Left ventricle myocardium inferior (tissue), 1 donor: ENCODE measurements around the gene PDCD4. TPM values are rescaled to one million over a fixed set of nuclear protein-coding genes. Genes with fewer than 3 reads are reported as not detected.
"Not testable (repeated sequence)": the region's sequence is repeated elsewhere in the genome, so short reads cannot be mapped to it uniquely, and the experiment has no call there.

Experiments used
- DNase-seq: peaks from one replicate; pipeline ENCODE4 v3.0.0-alpha.2; 2020
- H3K27ac ChIP-seq: fragments of 200-600 bp; replicated peaks from 2 replicates; pipeline ENCODE4 v1.8.0; 2021
- H3K27me3 ChIP-seq: fragments of 200-600 bp; 2 replicates; pipeline ENCODE4 v1.8.0; 2021; ENCODE audit warnings: low read depth
- H3K36me3 ChIP-seq: fragments of 200-600 bp; 2 replicates; pipeline ENCODE4 v1.8.0; 2021
- H3K4me1 ChIP-seq: fragments of 200-600 bp; 2 replicates; pipeline ENCODE4 v1.8.0; 2021
- H3K4me3 ChIP-seq: fragments of 200-600 bp; 2 replicates; pipeline ENCODE4 v1.8.0; 2021; ENCODE audit warnings: mild to moderate bottlenecking, moderate library complexity
- H3K9me3 ChIP-seq: fragments of 200-600 bp; replicated peaks from 2 replicates; pipeline ENCODE4 v1.8.0; 2021
- CTCF ChIP-seq: fragments of 200-600 bp; IDR thresholded peaks from 2 replicates; pipeline ENCODE4 v1.8.0; 2021; ENCODE audit warnings: antibody characterized with exemption, mild to moderate bottlenecking, borderline replicate concordance
- intact Hi-C: fragments of 100-400 bp; cut with micrococcal nuclease; formaldehyde crosslinking; loops from one replicate; pipeline ENCODE4 v1.11.0; 2022
- total RNA-seq: library from RNA; stranded (reverse); fragmentation: NEBNext Ultra II Directional; extraction: Animal tissue kit (Norgen Biotek cat#: 25700); gene quantifications from one replicate; pipeline ENCODE4 v1.2.1, GENCODE V29; 2021
- donor health status: DM: no; HTN: yes; CAD: no; lungs with severe emphysema.

The PDCD4 gene
- total RNA-seq, 1 donor from 2014 or later, result 86.5 TPM

- Histone ChIP-seq H3K4me1 (peaks cover 12% of the 10 kb centered on the region), H3K27me3 (no peaks in the 10 kb centered on the region), H3K9me3 (no peaks in the 10 kb centered on the region), H3K4me3 (no peak overlapping the region), H3K36me3 (peaks cover 27% of the 10 kb centered on the region), H3K27ac (no peak overlapping the region)
- TF ChIP-seq CTCF, result no peak
- DNase-seq, result no peak
- intact Hi-C loops, result loop anchor here (10.0 kb wide), 1 partner anchor 309 kb away; no protein-coding TSS in a partner anchor
Observed at GRCh38 chr10:110903280-110904278, 31.9 kb downstream of the PDCD4 start.

- no peaks in the 10 kb centered on the region for H3K4me1 ChIP-seq
- H3K9me3 ChIP-seq, result no peaks in the 10 kb centered on the region
- no peak overlapping the region for H3K4me3 ChIP-seq
Observed at GRCh38 chr10:110910138-110910537, 38.4 kb downstream of the PDCD4 start.

GRCh38 chr10:110912374-110912773 lies 40.6 kb downstream of the PDCD4 start:
- H3K36me3 ChIP-seq, result no peaks in the 10 kb centered on the region
- no peak overlapping the region for H3K4me3 ChIP-seq
- no peaks in the 10 kb centered on the region for H3K9me3 ChIP-seq
- H3K4me1 ChIP-seq, result peaks cover 9% of the 10 kb centered on the region
- intact Hi-C loops, result no loop called here
- no peak for DNase-seq
- no peaks in the 10 kb centered on the region for H3K27me3 ChIP-seq
- H3K27ac ChIP-seq, result no peak overlapping the region
- TF ChIP-seq CTCF, result no peak

More at GRCh38 chr10:110910138-110910537, 38.4 kb downstream of the PDCD4 start:
- H3K27ac ChIP-seq, result no peak overlapping the region
- H3K36me3 ChIP-seq, result no peaks in the 10 kb centered on the region
- H3K27me3 ChIP-seq, result no peaks in the 10 kb centered on the region
- DNase-seq, result no peak
- intact Hi-C loops, result no loop called here
- no peak for TF ChIP-seq CTCF

GRCh38 chr10:110914431-110914830 lies 42.7 kb downstream of the PDCD4 start:
- no peak for TF ChIP-seq CTCF
- no peak for DNase-seq
- intact Hi-C loops, result no loop called here
- Histone ChIP-seq H3K9me3 (no peaks in the 10 kb centered on the region), H3K4me3 (no peak overlapping the region), H3K36me3 (no peaks in the 10 kb centered on the region), H3K4me1 (peaks cover 21% of the 10 kb centered on the region), H3K27me3 (no peaks in the 10 kb centered on the region), H3K27ac (no peak overlapping the region)

- intact Hi-C loops, result no loop called here
Observed at GRCh38 chr10:110915035-110915434, 43.3 kb downstream of the PDCD4 start.

GRCh38 chr10:110915600-110915999 lies 43.9 kb downstream of the PDCD4 start:
- H3K9me3 ChIP-seq, H3K4me3 ChIP-seq, H3K36me3 ChIP-seq, DNase-seq, H3K27ac ChIP-seq, intact Hi-C loops, H3K27me3 ChIP-seq: not testable (repeated sequence)
- peaks cover 29% of the 10 kb centered on the region for H3K4me1 ChIP-seq

More at GRCh38 chr10:110915035-110915434, 43.3 kb downstream of the PDCD4 start:
- Histone ChIP-seq H3K27ac (no peak overlapping the region), H3K27me3 (no peaks in the 10 kb centered on the region), H3K36me3 (no peaks in the 10 kb centered on the region), H3K9me3 (no peaks in the 10 kb centered on the region), H3K4me3 (no peak overlapping the region), H3K4me1 (peaks cover 23% of the 10 kb centered on the region)
- TF ChIP-seq CTCF, result no peak
- DNase-seq, result no peak
